ENCODE measurements around the gene LEMD1.

DNA sequence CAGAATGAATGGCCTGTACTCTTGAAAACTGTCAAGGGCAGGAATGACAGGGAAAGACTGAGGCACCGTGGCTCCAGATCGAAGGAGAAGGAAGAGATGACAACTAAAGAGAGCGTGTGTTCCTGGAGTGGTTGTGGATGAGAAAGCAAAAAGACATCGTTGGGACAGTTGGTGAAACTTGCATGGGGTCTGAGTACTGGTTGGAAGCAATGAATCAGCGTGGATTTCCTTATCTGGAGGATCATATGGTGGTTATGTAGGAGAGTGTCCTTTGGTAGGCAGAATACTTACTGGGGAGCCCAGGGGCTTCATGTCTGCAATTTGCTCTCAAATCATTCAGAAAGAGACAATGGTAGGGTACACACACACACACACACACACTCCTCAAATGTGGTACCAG lies 13.9 kb downstream of the LEMD1 start:
- TF ChIP-seq, protein P1, sequence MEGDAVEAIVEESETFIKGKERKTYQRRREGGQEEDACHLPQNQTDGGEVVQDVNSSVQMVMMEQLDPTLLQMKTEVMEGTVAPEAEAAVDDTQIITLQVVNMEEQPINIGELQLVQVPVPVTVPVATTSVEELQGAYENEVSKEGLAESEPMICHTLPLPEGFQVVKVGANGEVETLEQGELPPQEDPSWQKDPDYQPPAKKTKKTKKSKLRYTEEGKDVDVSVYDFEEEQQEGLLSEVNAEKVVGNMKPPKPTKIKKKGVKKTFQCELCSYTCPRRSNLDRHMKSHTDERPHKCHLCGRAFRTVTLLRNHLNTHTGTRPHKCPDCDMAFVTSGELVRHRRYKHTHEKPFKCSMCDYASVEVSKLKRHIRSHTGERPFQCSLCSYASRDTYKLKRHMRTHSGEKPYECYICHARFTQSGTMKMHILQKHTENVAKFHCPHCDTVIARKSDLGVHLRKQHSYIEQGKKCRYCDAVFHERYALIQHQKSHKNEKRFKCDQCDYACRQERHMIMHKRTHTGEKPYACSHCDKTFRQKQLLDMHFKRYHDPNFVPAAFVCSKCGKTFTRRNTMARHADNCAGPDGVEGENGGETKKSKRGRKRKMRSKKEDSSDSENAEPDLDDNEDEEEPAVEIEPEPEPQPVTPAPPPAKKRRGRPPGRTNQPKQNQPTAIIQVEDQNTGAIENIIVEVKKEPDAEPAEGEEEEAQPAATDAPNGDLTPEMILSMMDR (IDR thresholded peaks at IDR 0.05): no peak
- no peak for TF ChIP-seq POLR2AphosphoS5 (IDR thresholded peaks at IDR 0.05; ENCODE audit: insufficient read depth in 1 of 2, low read depth in 1 of 2)

Data from vagina (tissue), 2 donors.